Measurements from ENCODE around the gene CALML3. TPM values are rescaled to one million over a fixed set of nuclear protein-coding genes. Genes with fewer than 3 reads are reported as not detected.
"Not testable (repeated sequence)": the region's sequence is repeated elsewhere in the genome, so short reads cannot be mapped to it uniquely, and the experiment has no call there.

CALML3 gene
- total RNA-seq (2014; rRNA removed; shearing (Covaris generic)), result not detected in 2 replicates
- total RNA-seq (2022), result not detected in 2 replicates
- Bru-seq, nascent RNA, result not detected
- not detected for BruChase-seq, experiment 1, labeled RNA remaining after a 6-hour chase
- not detected for BruChase-seq, experiment 2, labeled RNA remaining after a 2-hour chase
- long read RNA-seq, result 0 reads

- Histone ChIP-seq H3K36me3 (ENCODE audit: insufficient read depth, low read length) (no peaks in the 10 kb centered on the region), H3K4me2 (ENCODE audit: low read length) (no peak within 1 kb of the TSS), H3K9me2 (ENCODE audit: insufficient read depth, low read length) (no peaks in the 10 kb centered on the region), H2AFZ (ENCODE audit: low read length) (no peak within 1 kb of the TSS), H4K20me1 (ENCODE audit: insufficient read depth, low read length) (no peaks in the 10 kb centered on the region), H3K4me1 (ENCODE audit: insufficient read depth, low read length, poor library complexity, severe bottlenecking) (no peaks in the 10 kb centered on the region), H3K4me3 (ENCODE audit: low read depth, low read length, poor library complexity, severe bottlenecking) (no peak within 1 kb of the TSS), H3K9me3 (ENCODE audit: low read length) (no peaks in the 10 kb centered on the region), H3K27ac (ENCODE audit: low read depth, low read length, poor library complexity, severe bottlenecking) (no peak within 1 kb of the TSS), H3K79me2 (ENCODE audit: insufficient read depth, low read depth, low read length) (no peaks in the 10 kb centered on the region)
- ChIA-PET CTCF (ENCODE audit: unreplicated experiment) (no interaction called here), POLR2A (no interaction called here)
- no peak for TF ChIP-seq CTCF (conservative IDR thresholded peaks at IDR 0.05; ENCODE audit: low read length)
- no peak for TF ChIP-seq EZH2phosphoT487 (IDR thresholded peaks at IDR 0.05; ENCODE audit: borderline replicate concordance, low read depth, low read length)
- intact Hi-C loops (cut with micrococcal nuclease; ENCODE audit: unreplicated experiment), result no loop called here
- DNase-seq (ENCODE audit: low spot score), result no peak
- BruUV-seq (replicated peaks), result no TSS peak
These were observed at the start of gene CALML3 for GRCh38 chr10:5524641-5525560. Gene CALML3, plus strand, starts transcription at chr10:5524961. Its CDS starts 125 bp downstream, at chr10:5525086.

- CTCF ChIA-PET (ENCODE audit: unreplicated experiment); POLR2A ChIA-PET; H2AFZ ChIP-seq (ENCODE audit: low read length): not testable (repeated sequence)
These were observed 49.7 kb upstream of the CALML3 start for GRCh38 chr10:5475088-5475487.

GRCh38 chr10:5475974-5476807 lies 48.6 kb upstream of the CALML3 start:
- H2AFZ ChIP-seq (ENCODE audit: low read length); intact Hi-C loops (cut with micrococcal nuclease; ENCODE audit: unreplicated experiment); H3K79me2 ChIP-seq (ENCODE audit: insufficient read depth, low read depth, low read length); H3K9me2 ChIP-seq (ENCODE audit: insufficient read depth, low read length); DNase-seq (ENCODE audit: low spot score); H3K4me1 ChIP-seq (ENCODE audit: insufficient read depth, low read length, poor library complexity, severe bottlenecking); H4K20me1 ChIP-seq (ENCODE audit: insufficient read depth, low read length); H3K9me3 ChIP-seq (ENCODE audit: low read length); BruUV-seq (replicated peaks); H3K36me3 ChIP-seq (ENCODE audit: insufficient read depth, low read length); H3K27ac ChIP-seq (ENCODE audit: low read depth, low read length, poor library complexity, severe bottlenecking); H3K4me2 ChIP-seq (ENCODE audit: low read length); H3K4me3 ChIP-seq (ENCODE audit: low read depth, low read length, poor library complexity, severe bottlenecking); CTCF ChIA-PET (ENCODE audit: unreplicated experiment): not testable (repeated sequence)
- POLR2A ChIA-PET, result interaction anchor here (0.7 kb wide), 1 partner anchor 17 kb away, joined by 3 read pairs; no protein-coding TSS in a partner anchor

More at GRCh38 chr10:5475088-5475487, 49.7 kb upstream of the CALML3 start:
- H4K20me1 ChIP-seq (ENCODE audit: insufficient read depth, low read length); BruUV-seq (replicated peaks); H3K27ac ChIP-seq (ENCODE audit: low read depth, low read length, poor library complexity, severe bottlenecking); H3K4me2 ChIP-seq (ENCODE audit: low read length); H3K9me2 ChIP-seq (ENCODE audit: insufficient read depth, low read length); H3K79me2 ChIP-seq (ENCODE audit: insufficient read depth, low read depth, low read length); H3K4me3 ChIP-seq (ENCODE audit: low read depth, low read length, poor library complexity, severe bottlenecking); H3K36me3 ChIP-seq (ENCODE audit: insufficient read depth, low read length); DNase-seq (ENCODE audit: low spot score); intact Hi-C loops (cut with micrococcal nuclease; ENCODE audit: unreplicated experiment); H3K9me3 ChIP-seq (ENCODE audit: low read length); H3K4me1 ChIP-seq (ENCODE audit: insufficient read depth, low read length, poor library complexity, severe bottlenecking): not testable (repeated sequence)
